GM23338 (cell line): Measurements from ENCODE around the gene PER2.

Experiments used
- POLR2AphosphoS5 ChIP-seq: IDR thresholded peaks from 2 replicates; pipeline ENCODE4 v1.6.1; 2016; ENCODE audit warnings: antibody characterized with exemption, low read depth
- TF ChIP-seq, protein P1 (sequence below), 2 experiments: fragments of 200-600 bp in 1 of 2; sonication (generic) in 1 of 2; conservative IDR thresholded peaks; 2 replicates each; pipeline versions ENCODE4 v1.5.1 to v1.6.1; 2016 to 2017; ENCODE audit warnings: antibody characterized with exemption in 2 of 2, low read depth in 2 of 2, mild to moderate bottlenecking in 2 of 2, moderate library complexity in 1 of 2

- TF ChIP-seq, protein P1, sequence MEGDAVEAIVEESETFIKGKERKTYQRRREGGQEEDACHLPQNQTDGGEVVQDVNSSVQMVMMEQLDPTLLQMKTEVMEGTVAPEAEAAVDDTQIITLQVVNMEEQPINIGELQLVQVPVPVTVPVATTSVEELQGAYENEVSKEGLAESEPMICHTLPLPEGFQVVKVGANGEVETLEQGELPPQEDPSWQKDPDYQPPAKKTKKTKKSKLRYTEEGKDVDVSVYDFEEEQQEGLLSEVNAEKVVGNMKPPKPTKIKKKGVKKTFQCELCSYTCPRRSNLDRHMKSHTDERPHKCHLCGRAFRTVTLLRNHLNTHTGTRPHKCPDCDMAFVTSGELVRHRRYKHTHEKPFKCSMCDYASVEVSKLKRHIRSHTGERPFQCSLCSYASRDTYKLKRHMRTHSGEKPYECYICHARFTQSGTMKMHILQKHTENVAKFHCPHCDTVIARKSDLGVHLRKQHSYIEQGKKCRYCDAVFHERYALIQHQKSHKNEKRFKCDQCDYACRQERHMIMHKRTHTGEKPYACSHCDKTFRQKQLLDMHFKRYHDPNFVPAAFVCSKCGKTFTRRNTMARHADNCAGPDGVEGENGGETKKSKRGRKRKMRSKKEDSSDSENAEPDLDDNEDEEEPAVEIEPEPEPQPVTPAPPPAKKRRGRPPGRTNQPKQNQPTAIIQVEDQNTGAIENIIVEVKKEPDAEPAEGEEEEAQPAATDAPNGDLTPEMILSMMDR (conservative IDR thresholded peaks at IDR 0.05; ENCODE audit: low read depth in 2 of 2): no peak
- TF ChIP-seq POLR2AphosphoS5: no peak
These were observed 8.4 kb upstream of the PER2 start for GRCh38 chr2:238296638-238297457.
